Measurements from ENCODE around the gene OPCML.

DNA sequence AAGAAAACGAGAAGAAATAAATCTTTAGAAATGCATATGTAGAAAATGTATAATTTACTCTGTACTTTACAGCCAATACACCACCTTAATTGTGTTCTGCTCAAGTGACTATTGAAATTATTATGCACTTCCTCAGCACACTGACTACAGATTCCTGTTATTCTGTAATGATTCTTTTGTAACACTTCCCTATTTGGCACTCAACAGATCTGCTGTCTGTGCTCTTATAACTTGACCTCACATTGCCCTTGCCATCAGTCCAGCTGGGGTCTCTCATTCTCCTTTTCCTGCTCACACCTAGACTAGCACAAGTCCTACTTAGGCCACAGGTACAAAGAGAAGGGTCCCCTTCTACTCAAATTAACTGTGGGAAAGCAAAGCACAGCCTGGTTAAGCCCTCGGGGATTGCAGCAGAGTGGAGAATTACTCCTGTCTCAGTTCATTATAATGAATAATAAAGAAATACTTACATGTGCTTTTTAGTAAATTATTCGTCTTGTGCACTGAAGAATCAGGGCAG is 860.4 kb downstream of the OPCML start:
- TF ChIP-seq CSRNP3 (CRISPR knock-in tag; IDR thresholded peaks at IDR 0.05): no peak
- no peak for TF ChIP-seq SNAI2 (CRISPR knock-in tag; IDR thresholded peaks at IDR 0.05)
- no peak for TF ChIP-seq ZFP30 (CRISPR knock-in tag; IDR thresholded peaks at IDR 0.05)
- no peak for TF ChIP-seq ZC3H10 (CRISPR knock-in tag; IDR thresholded peaks at IDR 0.05)
- no peak for TF ChIP-seq ZNF565 (CRISPR knock-in tag; conservative IDR thresholded peaks at IDR 0.05; ENCODE audit: low read depth)
- TF ChIP-seq ZNF70 (CRISPR knock-in tag; IDR thresholded peaks at IDR 0.05): no peak
- TF ChIP-seq ISL1 (CRISPR knock-in tag; IDR thresholded peaks at IDR 0.05): no peak
- no peak for TF ChIP-seq TCF4 (CRISPR knock-in tag; IDR thresholded peaks at IDR 0.05; ENCODE audit: borderline replicate concordance)
- TF ChIP-seq, protein P1, sequence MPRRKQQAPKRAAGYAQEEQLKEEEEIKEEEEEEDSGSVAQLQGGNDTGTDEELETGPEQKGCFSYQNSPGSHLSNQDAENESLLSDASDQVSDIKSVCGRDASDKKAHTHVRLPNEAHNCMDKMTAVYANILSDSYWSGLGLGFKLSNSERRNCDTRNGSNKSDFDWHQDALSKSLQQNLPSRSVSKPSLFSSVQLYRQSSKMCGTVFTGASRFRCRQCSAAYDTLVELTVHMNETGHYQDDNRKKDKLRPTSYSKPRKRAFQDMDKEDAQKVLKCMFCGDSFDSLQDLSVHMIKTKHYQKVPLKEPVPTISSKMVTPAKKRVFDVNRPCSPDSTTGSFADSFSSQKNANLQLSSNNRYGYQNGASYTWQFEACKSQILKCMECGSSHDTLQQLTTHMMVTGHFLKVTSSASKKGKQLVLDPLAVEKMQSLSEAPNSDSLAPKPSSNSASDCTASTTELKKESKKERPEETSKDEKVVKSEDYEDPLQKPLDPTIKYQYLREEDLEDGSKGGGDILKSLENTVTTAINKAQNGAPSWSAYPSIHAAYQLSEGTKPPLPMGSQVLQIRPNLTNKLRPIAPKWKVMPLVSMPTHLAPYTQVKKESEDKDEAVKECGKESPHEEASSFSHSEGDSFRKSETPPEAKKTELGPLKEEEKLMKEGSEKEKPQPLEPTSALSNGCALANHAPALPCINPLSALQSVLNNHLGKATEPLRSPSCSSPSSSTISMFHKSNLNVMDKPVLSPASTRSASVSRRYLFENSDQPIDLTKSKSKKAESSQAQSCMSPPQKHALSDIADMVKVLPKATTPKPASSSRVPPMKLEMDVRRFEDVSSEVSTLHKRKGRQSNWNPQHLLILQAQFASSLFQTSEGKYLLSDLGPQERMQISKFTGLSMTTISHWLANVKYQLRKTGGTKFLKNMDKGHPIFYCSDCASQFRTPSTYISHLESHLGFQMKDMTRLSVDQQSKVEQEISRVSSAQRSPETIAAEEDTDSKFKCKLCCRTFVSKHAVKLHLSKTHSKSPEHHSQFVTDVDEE (CRISPR knock-in tag; IDR thresholded peaks at IDR 0.05): no peak
- no peak for TF ChIP-seq CREB5 (CRISPR knock-in tag; IDR thresholded peaks at IDR 0.05; ENCODE audit: low read depth)
- no peak for TF ChIP-seq ZFP3 (CRISPR knock-in tag; IDR thresholded peaks at IDR 0.05)
- no peak for TF ChIP-seq GLIS3 (CRISPR knock-in tag; IDR thresholded peaks at IDR 0.05)

Measured in SK-N-SH treated with all-trans-retinoic acid at 6 μM for 48 hours (cell line).